HG03520 (cell line): ENCODE data around the gene FUT8.

Source experiments
- ATAC-seq: cut with Tn5 transposase; IDR thresholded peaks from one replicate; pipeline ENCODE4 v1.9.1; 2021; ENCODE audit warnings: mild to moderate bottlenecking, moderate library complexity; ENCODE audit not compliant: unreplicated experiment

FUT8 gene

GRCh38 chr14:65550779-65551643, 138.5 kb downstream of the FUT8 start:
- no peak for ATAC-seq

DNA sequence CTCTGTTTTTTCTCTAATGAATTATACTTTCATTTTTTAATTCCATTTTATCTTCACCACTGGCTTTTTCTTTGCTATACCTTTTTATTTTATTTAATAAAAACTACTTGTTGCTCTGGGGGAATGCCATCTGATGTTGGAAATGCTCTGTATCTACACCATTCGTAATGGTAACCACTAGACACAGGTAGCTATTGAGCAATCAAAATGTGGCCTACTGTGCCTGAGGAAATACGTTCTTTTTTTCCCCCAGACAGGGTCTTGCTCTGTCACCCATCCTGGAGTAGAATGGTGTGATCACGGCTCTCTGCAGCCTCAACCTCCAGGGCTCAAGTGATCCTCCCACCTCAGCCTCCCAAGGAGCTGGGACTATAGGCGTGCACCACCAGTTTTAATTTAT, 140.2 kb downstream of the FUT8 start:
- ATAC-seq: no peak

DNA sequence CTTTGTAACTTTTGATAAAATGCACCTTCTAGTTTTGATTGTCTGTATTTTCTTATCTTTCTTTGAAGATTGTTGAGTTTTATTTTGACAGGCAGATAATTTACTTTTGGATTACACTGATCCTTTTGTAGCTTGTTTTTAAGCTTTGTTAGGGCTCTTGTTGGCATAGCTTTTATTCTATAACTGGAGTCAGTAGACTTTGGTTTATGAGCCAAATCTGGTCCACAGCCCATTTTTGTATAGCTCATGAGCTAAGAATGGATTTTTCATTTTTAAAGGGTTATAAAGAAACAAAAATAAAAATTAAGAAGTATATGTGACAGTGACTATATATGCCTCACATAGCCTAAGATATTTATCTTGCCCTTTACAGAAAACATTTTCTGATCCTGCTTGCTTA, 142.3 kb downstream of the FUT8 start:
- no peak for ATAC-seq

DNA sequence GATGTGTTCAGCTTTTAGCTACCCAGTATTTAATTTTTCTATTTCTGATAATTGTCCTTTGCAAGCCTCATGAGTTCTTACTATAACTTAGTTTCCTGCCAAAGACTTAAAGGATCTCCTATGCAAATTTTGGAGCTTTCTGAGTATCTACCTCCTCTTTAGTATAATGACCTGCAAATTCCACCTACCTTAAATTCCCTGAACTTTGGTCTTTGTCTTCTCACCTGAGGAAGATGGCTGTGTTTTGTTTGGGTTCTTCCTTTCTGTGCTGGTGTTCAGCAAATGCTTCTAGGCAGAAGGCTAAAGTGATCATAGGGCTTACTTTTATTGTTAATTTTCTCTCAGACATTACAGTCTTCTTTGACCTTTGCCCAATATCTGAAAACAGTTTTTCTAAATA, 142.8 kb downstream of the FUT8 start:
- ATAC-seq: no peak

- no peak for ATAC-seq
Measured at GRCh38 chr14:65558363-65558762, 145.8 kb downstream of the FUT8 start.

GRCh38 chr14:65560340-65561027, 148.0 kb downstream of the FUT8 start:
- ATAC-seq: no peak

DNA sequence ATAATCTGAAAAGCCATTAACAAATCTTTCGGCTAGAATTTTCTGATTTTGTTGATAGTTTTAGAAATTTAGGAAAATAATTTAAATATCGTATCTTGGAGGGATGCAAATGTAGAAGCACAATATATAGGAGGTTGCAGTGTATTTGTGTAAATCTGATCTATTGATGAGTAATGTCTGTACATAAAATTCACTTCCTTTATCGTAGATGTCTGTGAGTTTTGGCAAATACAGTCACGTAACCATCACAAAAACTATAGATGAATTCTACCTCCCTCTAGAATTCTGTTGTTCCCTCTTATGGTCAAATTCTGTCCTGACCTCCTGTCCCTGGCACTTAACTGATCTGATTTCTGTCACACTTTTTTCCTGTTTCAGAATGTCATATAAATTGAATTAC, 151.8 kb downstream of the FUT8 start:
- ATAC-seq: no peak

DNA sequence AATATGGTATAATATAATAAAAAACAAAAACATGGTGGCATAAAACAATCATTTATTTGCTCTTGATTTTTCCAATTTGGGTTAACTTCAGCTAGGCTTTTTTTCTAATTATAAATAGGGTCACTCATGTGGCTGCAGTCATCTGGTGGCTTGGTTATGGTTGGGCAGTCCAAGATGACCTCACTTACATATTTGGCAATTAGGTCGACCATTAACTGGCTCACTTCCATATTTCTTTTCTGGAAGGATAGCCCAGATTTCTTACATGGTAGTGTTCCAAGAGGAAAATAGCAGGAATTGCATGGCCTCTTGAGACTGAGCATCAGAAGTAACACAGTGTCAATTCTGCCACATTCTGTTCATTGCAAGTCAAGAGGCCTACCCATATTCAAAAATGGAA, 153.4 kb downstream of the FUT8 start:
- no peak for ATAC-seq

DNA sequence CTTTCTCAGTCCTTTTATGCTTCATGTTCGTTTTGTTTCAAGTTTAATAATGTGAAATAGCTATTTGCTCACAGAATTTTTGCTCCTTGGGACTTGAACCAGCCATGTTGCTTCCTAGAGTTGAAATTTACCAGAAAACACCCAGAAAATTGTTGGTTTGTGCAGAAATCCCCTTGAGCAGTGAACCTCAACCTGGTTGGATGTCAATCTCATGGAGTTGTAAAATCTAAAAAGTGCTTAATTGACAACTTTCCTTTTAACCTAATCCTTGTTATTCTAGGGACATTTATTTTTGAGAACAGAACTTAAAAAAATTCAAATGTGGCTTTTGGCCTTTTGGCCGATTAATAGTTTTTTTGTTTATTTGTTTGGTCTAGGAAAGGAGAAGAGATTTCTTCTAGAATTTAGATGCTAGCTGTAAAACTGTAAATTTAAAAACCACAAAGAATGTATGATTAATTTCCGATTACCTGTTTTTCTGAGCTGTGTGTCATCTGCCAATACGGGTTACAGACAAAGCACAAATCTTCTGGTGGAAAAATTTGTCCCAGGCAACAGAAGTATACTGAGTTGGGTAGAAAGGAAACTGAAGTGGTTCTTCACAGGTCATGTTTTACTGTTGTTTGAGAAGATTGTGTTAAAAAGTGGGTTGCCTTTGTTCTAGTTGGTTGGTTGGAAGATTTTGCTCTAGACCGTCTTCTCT, 154.4 kb downstream of the FUT8 start:
- no peak for ATAC-seq

- no peak for ATAC-seq
Measured at GRCh38 chr14:65574611-65575010, 162.1 kb downstream of the FUT8 start.

GRCh38 chr14:65575389-65575788, 162.9 kb downstream of the FUT8 start:
- ATAC-seq: no peak

DNA sequence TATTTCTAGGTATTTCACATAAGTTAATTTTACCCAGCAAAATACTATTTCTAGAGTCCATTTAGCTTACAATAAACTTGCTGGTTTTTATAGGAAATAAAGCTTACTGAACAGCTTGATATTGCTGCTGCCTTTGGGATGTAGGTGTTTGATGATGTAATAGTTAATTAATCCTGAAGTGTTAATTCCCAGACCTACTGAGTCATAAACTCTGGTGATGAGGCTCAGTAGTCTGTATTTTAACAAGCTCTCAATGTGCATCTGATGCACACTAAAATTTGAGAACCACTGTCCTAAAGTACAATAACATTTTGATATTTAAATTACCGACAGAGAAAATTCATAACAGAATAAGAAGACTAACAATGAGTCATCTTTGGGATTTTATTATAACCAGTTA, 168.4 kb downstream of the FUT8 start:
- no peak for ATAC-seq

DNA sequence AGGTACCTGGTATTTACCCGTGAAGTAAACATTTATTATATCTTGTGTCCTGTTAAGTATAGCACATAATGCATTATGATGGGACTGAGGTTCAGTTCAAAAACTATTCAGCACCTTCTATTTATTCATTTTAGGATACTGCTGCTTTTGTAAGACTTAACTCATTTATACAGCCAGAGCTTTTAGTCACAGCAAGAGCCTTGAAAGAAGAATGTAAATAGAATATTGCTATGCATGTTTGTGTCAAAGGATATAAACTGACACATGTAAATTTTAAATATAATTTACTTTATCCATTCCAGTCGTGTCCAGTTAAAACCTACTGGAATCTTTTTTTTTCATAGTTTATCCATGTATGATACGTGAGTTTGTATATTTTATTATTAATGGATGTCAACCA, 168.8 kb downstream of the FUT8 start:
- no peak for ATAC-seq

- no peak for ATAC-seq
Measured at GRCh38 chr14:65581799-65582198, 169.3 kb downstream of the FUT8 start.

DNA sequence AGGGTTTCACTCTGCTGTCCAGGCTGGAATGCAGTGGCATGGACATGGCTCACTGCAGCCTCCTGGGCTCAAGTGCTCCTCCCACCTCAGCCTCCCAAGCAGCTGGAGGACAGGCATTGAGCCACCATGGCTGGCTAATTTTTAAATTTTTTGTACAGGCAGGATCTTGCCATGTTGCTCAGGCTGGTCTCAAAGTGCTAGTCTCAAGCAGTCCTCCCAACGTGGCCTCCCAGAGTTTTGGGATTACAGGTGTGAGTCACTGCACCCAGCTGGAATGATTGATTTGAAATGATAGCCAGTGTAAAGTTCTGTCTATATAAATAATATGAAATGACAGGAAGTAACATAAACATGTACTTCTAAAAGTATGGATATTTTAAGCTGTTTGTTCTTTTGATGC, 172.7 kb downstream of the FUT8 start:
- ATAC-seq: no peak

GRCh38 chr14:65588426-65589140, 176.1 kb downstream of the FUT8 start:
- no peak for ATAC-seq

DNA sequence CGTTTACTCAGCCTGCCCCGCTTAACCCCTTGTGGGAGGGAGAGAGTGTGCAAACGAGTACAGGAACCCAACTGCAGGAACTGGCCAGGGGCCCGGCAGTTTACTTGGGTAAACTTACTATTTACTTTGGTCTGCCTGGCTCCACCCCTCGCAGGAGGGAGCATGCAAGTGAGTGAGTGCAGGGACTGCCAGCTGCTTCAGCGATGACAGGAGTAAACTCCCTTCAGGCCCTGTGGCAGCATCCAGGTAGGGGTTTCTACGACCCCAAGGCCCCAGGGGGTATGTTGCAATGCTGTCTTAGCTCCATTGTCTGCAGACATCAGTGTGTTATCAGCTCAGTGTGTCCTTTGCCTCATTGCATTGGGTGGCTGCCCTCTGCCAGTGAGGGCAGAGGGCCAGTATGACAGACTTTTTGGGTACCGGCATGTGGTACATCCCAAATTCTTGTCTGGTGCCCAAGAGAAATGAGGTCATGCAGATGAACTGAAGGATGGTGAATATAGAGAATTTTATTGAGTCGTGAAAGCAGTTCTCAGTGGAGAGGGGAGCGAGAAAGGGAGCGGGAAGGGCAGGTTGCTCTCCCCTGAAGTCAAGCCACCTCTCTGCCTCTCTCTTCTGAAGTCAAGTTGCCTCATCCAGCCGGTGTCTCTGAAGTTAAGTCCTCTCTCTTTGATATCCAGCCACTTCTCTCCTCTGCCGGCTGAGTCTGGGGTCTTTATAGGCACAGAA, 181.8 kb downstream of the FUT8 start:
- no peak for ATAC-seq

- ATAC-seq: no peak
Measured at GRCh38 chr14:65594882-65595237, 182.3 kb downstream of the FUT8 start.

DNA sequence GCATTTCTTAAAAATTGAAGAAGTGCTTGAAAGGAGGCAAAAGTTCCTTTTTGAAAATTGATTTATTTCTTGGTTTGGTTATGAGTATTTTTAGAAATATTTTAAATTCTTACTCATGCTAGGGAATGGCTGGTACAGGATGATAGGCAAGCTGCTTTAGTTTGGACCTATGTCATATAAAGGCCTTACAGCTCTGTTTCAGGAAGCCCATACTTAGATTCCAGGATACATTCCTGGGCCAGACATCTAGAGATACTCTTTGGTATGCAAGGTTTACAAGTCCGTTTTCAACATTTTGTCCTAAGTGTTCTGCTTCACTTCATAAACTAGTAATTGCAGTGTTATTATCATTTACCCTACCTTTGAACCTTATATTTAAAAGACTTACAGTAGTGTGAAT, 186.8 kb downstream of the FUT8 start:
- no peak for ATAC-seq

DNA sequence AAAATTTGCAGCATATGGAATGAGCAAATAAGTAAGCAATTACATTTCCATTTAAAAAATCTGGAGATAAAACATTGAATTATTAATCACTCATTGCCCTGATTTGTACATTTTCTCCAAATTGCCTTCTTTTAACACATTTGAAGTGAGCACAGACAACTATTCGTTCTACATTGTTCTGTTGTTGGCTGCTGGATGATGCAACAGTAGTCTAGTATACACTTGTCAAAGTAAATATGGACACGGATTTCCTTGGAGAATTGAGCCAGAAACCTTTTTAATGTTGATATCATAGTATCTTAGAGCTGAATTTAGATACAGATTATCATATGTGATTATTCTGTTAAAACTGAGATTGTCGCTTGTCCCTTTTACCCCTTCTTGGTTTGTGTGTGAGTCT, 188.2 kb downstream of the FUT8 start:
- ATAC-seq: no peak

DNA sequence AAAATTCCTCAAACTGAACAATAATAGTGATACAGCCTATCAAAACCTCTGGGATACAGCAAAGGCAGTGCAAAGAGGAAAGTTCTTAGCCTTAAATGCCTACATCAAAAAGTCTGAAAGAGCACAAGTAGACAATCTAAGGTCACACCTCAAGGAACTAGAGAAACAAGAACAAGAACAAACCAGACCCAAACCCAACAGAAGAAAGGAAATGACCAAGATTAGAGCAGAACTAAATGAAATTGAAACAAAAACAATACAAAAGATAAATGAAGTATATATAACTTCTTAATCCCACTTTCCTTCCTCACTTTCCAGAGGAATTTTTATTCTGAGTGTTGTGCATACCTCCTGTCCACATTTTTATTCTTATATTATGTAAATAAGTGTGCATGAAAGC, 192.0 kb downstream of the FUT8 start:
- ATAC-seq: no peak
